ENCODE measurements around the gene ZNF688. TPM values are rescaled to one million over a fixed set of nuclear protein-coding genes. Genes with fewer than 3 reads are reported as not detected.

Gene ZNF688
- total and polyA plus RNA-seq, 2 of the 8 experiments (the other 6 are each of a cell fraction or from before 2014, with no cell fraction given): 2.7 to 3.5 TPM

DNA sequence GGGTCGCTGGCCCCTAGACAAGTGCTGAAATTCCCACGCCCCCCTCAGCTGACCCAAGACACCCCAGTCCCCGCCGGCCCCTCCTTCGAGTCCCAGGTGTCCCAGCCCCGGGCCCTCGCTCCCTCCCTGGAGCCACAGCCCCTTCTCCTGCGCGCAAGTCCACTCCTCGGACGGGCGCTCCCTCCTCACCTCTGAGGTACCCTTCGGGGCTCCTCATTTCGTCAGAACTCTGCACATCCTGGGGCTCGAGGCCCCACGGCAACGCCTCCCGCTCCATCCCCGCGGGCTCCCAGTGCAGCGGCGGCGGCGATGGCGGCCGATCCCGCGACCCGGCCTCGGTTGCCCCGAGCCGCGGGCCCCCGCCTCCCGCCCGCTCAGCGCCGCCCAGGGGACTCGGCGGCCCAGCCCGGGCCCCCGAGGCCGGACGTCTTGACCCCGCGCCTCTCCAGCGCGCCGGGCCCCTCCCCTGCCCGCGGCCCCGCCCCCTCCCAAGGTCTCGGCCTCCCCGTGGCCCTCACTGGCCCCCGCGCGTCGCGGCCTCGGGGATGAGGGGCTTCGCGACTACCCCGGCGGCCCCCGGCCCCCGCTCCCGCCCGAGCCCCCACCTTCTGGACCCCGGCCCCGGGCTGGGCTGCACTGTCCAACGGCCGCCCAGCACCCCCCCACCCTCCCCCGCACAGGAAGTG is 45.2 kb downstream of the ZNF688 start, which contains the start of gene ZNF768 (continued):
- TF ChIP-seq FOSL1 (IDR thresholded peaks at IDR 0.05; ENCODE audit: insufficient read depth, low read depth, low read length): no peak
- no peak for TF ChIP-seq SP2 (IDR thresholded peaks at IDR 0.05; ENCODE audit: low read length)
- no peak for TF ChIP-seq CTBP2 (IDR thresholded peaks at IDR 0.05; ENCODE audit: borderline replicate concordance, insufficient read depth, insufficient read length, low read length)
- TF ChIP-seq RAD21 (IDR thresholded peaks at IDR 0.05 in 1 of 2, conservative IDR thresholded peaks at IDR 0.05 in 1 of 2; ENCODE audit: low read depth in 2 of 2, low read length in 2 of 2): no peak
- peak; percentile 56 for TF ChIP-seq TAF1 (IDR thresholded peaks at IDR 0.05; ENCODE audit: low read depth, low read length)
- TF ChIP-seq SIRT6 (IDR thresholded peaks at IDR 0.05; ENCODE audit: low read length): no peak
- TF ChIP-seq, protein P1, sequence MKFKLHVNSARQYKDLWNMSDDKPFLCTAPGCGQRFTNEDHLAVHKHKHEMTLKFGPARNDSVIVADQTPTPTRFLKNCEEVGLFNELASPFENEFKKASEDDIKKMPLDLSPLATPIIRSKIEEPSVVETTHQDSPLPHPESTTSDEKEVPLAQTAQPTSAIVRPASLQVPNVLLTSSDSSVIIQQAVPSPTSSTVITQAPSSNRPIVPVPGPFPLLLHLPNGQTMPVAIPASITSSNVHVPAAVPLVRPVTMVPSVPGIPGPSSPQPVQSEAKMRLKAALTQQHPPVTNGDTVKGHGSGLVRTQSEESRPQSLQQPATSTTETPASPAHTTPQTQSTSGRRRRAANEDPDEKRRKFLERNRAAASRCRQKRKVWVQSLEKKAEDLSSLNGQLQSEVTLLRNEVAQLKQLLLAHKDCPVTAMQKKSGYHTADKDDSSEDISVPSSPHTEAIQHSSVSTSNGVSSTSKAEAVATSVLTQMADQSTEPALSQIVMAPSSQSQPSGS (IDR thresholded peaks at IDR 0.05; ENCODE audit: low read length): no peak
- TF ChIP-seq RBBP5 (IDR thresholded peaks at IDR 0.05; ENCODE audit: borderline replicate concordance, low read depth, low read length): no peak; the same call in 1 of the 2 replicates
- TF ChIP-seq, protein P2, sequence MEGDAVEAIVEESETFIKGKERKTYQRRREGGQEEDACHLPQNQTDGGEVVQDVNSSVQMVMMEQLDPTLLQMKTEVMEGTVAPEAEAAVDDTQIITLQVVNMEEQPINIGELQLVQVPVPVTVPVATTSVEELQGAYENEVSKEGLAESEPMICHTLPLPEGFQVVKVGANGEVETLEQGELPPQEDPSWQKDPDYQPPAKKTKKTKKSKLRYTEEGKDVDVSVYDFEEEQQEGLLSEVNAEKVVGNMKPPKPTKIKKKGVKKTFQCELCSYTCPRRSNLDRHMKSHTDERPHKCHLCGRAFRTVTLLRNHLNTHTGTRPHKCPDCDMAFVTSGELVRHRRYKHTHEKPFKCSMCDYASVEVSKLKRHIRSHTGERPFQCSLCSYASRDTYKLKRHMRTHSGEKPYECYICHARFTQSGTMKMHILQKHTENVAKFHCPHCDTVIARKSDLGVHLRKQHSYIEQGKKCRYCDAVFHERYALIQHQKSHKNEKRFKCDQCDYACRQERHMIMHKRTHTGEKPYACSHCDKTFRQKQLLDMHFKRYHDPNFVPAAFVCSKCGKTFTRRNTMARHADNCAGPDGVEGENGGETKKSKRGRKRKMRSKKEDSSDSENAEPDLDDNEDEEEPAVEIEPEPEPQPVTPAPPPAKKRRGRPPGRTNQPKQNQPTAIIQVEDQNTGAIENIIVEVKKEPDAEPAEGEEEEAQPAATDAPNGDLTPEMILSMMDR (IDR thresholded peaks at IDR 0.05; ENCODE audit: control extremely low read depth in 1 of 3, insufficient read depth in 1 of 3, low read depth in 1 of 3, low read length in 3 of 3): no peak
- no peak for TF ChIP-seq RFX5 (IDR thresholded peaks at IDR 0.05; ENCODE audit: borderline replicate concordance, low read depth, low read length)
- peak; percentile 43 for TF ChIP-seq TAF7 (optimal IDR thresholded peaks at IDR 0.05; ENCODE audit: borderline replicate concordance, low read depth, low read length)
- TF ChIP-seq, protein P3, sequence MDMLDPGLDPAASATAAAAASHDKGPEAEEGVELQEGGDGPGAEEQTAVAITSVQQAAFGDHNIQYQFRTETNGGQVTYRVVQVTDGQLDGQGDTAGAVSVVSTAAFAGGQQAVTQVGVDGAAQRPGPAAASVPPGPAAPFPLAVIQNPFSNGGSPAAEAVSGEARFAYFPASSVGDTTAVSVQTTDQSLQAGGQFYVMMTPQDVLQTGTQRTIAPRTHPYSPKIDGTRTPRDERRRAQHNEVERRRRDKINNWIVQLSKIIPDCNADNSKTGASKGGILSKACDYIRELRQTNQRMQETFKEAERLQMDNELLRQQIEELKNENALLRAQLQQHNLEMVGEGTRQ (IDR thresholded peaks at IDR 0.05; ENCODE audit: low read length): peak; percentile 34; the same call in 1 of the 2 replicates
- TF ChIP-seq CBX8 (IDR thresholded peaks at IDR 0.05; ENCODE audit: borderline replicate concordance, low read depth, low read length): no peak
- TF ChIP-seq BRCA1 (IDR thresholded peaks at IDR 0.05; ENCODE audit: low read depth, low read length): no peak
- TF ChIP-seq CHD2 (IDR thresholded peaks at IDR 0.05; ENCODE audit: low read length): no peak
- TF ChIP-seq TCF12 (IDR thresholded peaks at IDR 0.05; ENCODE audit: low read depth, low read length): no peak
- no peak for TF ChIP-seq EP300 (IDR thresholded peaks at IDR 0.05; ENCODE audit: borderline replicate concordance in 1 of 2, low read depth in 2 of 2, low read length in 2 of 2)
- TF ChIP-seq EGR1 (IDR thresholded peaks at IDR 0.05; ENCODE audit: borderline replicate concordance, low read depth, low read length): no peak

Measured in H1 (cell line).